HG02798 (cell line): Measurements from ENCODE around the gene C1orf159.
"Not testable (repeated sequence)": the region's sequence is repeated elsewhere in the genome, so short reads cannot be mapped to it uniquely, and the experiment has no call there.

Experiments
- ATAC-seq: cut with Tn5 transposase; IDR thresholded peaks from one replicate; pipeline ENCODE4 v1.9.1; 2021; ENCODE audit warnings: mild to moderate bottlenecking; ENCODE audit not compliant: unreplicated experiment, poor library complexity

The C1orf159 gene

DNA sequence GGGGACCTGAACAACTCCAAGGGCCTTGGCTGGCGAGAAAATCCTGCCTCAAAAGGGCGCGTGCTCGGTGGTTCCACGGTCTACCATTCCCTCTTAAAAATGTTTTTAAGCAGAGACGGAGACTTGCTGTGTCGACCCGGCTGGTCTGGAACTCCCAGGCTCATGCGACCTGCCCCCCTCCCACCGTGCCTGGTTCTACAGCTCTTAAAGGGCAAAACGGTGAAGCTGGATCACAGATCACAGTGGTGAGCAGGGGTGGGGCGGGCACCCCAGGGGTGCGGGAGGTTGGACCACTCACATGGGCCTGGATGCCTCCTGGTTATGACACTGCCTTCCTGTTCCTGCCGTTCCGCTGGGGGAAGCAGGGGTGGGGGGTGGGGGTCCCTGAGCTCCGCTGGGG lies 4.2 kb upstream of the C1orf159 start:
- no peak for ATAC-seq

DNA sequence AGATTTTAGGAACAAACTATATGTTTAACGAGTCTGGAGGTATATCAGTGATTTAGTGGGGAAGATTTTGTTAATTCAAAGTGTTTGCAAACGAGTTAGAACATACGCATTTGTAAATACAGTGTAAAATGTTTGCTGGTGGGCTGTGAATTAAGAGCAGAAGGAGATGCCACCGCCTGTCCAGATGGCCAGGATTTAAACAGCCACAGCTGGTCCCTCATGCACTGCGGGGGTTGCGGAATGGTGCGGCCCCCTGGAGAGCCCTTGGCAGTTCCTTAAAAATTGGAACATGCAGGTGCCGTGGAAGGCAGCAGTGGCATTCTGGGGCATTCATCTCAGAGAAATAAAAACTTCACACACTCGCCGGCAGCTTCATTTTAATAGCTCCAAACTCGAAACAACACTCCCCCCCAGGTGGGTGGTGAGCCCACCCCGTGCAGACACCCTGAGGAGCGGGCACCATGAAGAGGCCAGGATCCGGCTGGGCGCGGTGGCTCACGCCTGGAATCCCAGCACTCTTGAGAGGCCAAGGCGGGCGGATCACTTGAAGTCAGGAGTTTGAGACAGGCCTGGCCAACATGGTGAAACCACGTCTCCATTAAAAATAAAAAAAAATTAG lies 3.5 kb upstream of the C1orf159 start:
- no peak for ATAC-seq

DNA sequence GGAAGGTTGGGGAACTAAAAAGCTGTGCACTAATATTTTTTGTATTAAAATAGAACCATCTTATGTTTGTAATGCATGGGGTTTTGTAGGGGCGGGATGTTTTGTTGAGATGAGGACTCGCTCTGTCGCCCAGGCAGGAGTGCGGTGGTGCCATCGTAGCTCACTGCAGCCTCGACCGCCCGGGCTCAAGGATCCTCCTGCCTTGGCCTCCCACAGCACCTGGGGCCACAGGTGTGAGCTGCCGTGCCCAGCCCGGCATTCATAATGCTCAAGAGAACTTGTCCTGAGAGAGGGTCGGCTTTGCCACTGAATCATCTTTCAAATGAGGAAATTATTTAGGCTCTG lies 3.0 kb upstream of the C1orf159 start:
- ATAC-seq = no peak

DNA sequence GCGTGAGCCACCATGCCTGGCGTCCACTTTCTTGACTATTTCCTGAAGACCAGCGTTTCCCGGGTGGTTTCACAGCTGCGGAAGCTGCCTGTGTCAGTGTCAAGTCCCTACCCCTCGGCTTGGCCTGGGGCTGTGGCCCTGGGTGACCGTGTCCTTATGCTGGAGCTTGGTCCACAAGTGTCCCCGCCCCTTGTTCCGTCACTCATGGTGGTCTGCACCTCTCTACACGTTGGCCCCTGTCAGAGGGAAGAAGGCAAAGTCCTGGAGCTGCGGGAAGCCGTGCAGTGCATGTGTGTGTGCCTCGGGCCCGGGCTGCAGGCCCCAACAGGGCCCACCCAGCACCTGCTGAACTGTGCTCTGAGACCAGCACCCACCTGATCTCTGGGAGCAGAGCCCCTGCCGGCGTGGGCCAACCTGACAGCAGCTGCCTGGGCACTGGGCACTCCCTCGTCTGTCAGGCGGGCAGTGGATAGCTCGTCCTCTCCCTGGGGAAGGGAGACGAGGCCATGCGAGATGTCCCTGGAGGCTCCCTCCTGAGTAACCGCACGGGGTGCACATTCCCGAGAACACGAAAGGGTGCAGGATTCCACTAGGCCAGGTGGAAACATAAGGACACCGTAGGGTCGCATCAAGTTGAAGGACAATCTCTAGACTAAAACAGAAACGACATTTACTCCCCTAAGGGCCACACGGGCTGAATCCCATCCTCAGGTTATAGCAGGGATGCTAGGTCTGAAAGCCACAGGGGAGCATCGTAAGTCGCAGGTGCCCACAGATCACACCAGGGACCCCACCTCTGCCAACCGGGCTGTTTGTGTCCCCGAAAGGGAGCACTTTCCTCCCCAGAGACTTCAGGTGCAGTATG lies 2.4 kb upstream of the C1orf159 start:
- ATAC-seq = no peak

DNA sequence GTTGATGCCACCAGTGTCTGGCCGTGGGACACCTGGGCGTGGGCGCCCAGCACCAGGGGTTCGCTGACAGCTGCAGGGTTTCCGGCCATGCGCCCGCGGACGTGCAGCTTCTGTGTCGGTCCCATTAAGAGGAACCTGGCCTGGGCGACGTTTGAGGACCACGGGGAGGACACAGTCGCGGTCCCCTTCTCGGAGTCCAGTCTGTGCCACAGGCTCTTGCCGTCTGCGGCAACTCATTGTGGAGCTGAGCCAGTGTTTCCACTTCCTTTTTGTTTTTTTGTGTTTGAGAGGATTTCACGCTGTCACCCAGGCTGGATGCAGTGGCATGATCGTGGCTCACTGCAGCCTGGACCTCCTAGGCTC lies 1.6 kb upstream of the C1orf159 start:
- no peak for ATAC-seq

DNA sequence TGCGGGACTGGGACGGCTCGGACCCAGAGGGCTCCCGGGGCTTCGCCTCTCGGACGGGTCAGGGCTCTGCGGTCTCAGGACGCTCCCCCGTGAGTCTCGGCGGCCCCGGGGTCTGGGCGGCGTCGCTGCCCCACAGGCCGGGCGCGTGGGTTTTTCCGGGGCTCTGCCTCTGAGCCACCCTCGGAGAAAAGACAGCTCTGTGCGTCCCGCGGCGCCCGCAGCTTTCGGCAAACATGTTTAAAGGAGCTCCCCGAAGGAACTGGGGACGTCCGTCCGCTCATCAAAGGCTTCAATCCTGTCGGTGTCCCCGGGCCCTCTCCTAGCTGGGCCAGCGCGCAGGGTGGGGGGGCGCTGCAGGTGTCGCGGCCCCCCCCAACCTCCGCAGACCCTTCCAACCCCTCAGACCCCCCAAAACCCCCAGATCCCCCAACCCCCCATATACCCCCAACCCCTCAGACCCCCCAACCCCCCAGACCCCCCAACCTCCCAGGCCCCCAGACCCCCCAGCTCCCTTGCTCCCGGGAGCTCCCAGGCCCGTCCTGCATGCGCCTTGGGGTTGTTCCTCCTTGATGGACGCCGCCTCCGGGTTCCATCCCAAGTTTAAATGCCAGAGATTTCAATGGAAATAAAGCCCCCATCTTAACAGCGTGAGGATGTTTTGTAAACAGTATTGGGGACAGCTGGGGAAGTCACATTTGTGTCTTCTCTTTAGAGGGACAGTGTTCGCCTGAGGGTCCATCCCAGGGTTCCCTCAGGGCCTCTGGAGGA lies 996 bp upstream of the C1orf159 start:
- ATAC-seq = no peak

DNA sequence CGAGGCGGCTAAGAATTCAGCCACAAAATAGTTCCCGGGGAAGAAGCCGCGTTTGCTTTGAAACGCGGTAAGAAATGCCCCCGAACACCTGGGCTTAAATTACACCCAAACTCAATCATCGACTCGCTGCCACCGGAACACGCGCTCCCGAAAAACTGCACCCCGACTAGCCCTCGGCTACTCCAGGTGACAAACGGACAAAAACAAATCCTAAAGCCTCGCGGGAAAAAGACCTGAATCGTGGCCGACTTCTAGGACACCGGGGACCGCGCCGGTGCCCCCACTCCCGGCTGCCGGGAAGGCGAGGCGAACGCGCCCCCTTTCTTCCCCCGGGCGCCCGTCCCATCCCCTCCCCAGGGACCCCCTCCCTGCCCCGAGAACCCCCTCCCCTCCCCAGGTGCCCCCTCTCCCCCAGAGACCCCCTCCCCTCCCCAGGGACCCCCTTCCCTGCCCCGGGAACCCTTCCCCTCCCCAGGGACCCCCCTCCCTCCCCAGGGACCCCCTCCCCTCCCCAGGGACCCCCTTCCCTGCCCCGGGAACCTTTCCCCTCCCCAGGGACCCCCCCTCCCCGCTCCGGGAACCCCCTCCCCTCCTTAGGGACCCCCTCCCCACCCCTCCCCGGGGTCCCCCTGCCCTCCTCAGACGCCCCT lies 628 bp downstream of the C1orf159 start:
- no peak for ATAC-seq

DNA sequence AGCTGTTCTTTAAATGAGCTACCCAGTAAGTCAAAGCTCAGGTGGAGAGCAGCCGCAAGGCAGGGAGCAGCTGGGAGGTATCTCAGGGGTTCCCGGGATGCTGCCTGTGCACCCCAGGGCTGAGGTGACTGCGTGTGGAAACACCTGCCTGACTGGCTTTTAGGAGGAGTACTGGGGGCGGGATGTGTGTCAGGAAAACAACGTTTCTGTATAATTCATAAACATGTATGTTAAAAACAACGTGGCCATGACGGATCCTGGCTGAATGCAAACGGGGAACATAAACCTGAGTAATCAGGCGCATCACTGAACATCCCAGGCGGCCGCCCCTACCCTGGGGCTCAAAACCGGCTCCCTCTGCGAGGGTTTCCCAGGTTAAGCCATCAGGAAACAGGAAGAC lies 1.5 kb downstream of the C1orf159 start:
- ATAC-seq = no peak

DNA sequence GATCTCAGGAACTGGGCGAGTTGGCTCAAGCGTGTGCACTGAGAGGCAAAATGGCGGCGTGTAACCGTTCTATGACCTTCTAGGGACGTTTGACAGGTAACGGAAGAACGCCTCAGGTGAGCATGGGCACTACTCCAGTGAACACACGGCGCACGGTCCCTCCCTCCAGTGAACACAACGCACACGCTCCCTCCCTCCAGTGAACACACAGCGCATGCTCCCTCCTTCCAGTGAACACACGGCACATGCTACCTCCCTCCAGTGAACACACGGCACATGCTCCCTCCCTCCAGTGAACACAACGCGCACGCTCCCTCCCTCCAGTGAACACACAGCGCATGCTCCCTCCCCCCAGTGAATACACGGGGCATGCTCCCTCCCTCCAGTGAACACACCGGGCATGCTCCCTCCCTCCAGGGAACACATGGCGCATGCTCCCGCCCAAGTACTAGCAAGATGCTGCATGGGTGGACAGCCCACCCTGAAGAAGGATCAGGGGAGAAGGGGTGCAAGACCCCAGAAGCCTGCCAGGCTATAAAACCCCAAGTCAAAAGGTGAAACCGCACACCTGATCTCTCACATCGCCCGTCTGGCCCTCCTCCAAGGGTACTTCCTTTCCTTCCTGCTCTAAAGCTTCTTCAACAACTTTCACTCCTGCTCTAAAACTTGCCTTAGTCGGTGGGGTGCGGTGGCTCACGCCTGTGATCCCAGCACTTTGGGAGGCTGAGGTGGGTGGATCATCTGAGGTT lies 3.5 kb downstream of the C1orf159 start:
- no peak for ATAC-seq

DNA sequence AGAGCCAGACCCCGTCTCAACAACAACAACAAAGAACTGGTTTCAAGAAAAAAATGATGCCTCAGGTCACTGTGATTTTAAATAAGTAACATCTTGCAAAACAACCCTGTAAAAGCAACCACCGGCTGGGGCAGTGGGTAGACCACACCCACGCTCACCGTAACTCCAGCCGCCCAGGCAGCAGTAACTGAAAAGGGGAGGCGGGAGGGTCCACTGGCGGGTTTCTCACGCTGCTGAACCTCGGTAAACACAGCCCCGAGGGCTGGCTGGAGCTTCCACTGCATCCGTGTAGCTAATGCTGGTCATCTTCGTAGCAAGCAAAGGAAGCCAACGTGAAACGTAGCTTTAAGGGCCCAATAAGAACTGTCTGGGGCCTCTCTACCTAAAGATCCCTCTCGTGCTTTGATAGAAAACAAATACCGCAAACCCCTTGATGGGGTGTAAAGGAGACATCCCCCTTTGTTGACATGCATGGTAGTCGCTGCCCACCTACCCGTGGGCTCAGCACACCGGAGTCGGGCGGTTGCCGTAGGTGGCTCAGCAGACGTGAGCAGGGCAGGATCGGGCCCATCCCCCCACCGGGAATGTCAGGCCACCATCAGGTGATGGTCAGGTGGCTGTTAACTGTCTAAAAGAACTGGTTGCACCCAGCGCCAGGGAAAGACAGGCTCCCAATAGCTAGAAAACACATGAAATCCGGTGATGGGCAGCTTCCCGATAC lies 4.2 kb downstream of the C1orf159 start:
- no peak for ATAC-seq

DNA sequence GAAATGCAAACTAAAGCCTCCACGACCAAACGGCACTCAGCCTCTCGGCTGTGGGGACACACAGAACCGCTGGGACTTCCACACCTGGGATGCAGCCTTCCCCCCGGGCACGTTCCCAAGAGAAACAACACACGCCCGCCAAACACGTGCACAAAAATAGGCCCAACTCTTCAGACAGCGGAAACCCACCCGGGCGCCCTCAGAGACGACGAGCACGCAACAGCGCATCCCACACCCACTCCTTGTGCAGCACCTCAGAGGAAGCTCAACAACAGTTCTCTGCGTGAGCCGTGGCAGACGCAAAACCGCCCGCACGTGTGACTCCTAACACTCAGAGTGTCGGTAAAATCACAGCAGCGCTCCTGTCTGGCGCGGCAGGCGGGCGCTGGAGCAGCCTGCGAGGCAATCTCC lies 5.3 kb downstream of the C1orf159 start:
- no peak for ATAC-seq

DNA sequence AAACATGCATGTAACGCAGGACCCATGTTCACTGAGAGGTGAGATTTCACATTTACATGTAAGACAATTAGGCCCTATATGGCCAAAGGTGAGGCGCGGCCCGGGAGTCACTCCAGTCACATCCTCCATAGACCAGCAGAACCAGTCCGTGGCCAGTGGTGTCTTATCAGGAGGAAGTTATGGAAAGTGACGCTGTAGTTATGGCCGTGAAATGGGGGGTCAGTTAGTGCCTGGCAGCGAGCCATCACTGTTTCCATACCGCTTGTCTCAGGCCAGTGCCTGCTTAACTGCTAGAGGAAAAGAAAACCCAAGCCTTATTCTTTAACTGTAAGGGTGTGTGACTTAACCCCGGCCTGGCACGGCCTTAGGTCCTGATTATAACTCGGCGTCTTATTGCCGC lies 6.1 kb downstream of the C1orf159 start:
- no peak for ATAC-seq

DNA sequence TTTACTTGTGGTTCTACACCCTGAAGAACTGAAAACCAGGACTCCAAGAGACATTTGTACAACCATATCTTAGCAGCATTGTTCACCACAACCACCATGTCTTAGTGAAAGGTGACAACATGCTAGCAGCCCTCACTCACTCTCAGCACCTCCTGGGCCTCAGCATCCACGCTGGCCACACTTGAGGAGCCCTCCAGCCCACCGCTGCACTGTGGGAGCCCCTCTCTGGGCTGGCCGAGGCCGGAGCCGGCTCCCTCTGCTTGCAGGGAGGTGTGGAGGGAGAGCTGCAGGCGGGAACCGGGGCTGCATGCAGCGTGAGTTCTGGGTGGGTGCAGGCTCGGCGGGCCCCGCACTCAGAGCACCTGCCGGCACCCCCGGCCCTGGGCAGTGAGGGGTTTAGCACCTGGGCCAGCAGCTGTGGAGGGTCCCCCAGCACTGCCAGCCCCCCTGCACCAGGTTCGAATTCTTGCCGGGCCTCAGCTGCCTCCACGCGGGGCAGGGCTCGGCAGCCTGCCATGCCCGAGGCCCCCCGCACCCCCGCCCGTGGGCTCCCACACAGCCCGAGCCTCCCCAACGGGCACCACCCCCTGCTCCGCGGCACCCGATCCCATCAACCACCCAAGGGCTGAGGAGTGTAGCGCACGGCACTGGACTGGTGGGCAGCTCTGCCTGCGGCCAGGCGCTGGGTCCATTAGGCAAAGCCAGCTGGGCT lies 9.2 kb downstream of the C1orf159 start:
- ATAC-seq = no peak

DNA sequence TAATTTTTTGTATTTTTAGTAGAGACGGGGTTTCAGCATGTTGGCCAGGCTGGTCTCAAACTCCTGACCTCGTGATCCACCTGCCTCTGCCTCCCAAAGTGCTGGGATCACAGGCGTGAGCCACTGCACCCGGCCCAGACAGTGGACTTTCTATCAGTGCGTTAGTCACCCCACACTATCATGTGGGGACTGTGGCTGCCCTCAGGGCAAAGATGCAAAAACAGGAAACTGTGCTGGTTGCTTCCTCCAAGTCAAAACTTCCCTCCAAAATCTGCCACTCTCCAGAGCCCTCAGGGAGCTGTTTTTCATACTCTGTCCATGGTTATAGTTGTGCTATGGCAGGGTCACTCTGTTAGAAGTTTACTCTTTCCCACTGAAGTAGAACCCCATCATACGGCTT lies 11.7 kb downstream of the C1orf159 start:
- ATAC-seq = not testable (repeated sequence)

DNA sequence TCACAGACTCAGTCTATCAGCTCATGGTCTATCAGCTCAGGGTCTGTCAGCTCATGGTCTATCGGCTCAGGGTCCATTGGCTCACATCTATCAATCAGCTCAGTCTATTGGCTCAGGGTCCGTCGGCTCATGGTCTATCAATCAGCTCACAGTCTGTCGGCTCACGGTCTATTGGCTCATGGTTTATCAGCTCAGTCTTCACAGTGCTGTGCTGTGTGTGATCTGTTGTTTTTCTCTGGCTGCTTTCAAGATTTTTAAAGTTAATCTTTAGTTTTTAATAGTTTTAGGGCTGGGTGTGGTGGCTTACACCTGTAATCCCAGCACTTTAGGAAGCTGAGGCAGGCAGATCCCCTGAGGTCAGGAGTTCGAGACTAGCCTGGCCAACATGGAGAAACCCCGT lies 14.4 kb downstream of the C1orf159 start:
- ATAC-seq = no peak

DNA sequence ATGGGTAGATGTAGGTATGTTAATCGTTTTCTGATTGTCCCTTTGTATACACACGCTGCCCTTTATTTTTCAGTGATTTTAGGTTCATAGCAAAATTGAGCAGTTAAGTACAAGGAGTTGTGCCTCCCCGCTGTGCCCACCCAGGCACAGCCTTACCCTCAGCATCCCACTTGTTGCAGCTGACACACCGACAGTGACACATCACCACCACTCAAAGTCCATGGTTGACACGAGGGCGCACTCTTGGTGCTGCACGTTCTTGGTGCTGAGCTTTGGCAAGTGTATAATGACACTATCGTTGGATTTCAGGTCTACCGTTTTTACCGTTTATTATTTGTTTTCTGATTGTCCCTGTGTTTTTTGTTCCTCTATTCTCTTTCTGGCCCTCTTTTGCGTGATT lies 15.6 kb downstream of the C1orf159 start:
- ATAC-seq = no peak

DNA sequence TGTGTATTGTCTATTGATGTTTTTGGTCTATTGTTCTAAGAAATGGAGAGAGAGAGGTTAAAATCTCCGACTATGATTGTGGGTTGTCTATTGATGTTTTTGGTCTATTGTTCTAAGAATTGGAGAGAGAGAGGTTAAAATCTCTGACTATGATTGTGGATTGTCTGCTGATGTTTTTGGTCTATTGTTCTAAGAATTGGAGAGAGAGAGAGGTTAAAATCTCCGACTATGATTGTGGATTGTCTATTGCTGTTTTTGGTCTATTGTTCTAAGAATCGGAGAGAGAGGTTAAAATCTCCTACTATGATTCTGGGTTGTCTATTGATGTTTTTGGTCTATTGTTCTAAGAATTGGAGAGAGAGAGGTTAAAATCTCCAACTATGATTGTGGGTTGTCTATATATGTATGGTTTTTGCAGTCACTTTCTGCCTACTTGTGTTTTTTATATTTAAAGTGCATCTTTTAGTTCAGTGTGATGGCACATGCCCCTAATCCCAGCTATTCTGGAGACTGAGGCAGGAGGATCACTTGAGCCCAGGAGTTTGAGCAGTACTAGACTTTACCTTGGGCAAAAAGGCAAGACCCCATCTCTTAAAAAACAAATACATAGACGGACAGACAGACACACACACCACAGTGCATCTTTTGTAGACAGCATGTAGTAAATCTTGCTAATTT lies 16.2 kb downstream of the C1orf159 start:
- no peak for ATAC-seq

DNA sequence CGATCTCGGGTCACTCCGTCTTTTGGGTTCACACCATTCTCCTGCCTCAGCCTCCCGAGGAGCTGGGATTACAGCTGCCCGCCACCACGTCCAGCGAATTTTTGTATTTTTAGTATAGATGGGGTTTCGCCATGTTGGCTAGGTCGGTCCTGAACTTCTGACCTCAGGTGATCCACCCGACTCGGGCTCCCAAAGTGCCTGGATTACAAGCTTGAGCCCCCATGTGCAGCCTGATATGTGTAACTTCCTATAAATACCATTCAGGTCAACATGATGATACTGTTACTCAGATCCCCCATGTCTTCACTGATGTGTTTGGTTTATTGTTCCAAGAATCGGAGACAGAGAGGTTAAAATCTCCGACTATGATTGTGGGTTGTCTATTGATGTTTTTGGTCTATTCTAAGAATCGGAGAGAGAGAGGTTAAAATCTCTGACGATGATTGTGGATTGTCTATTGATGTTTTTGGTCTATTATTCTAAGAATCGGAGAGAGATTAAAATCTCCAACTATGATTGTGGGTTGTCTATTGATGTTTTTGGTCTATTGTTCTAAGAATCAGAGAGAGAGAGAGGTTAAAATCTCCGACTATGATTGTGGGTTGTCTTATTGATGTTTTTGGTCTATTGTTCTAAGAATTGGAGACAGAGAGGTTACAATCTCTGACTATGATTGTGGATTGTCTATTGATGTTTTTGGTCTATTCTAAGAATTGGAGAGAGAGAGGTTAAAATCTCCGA lies 17.0 kb downstream of the C1orf159 start:
- no peak for ATAC-seq
